IMR-90 (cell line): ENCODE measurements around the gene TMCC1. TPM values are rescaled to one million over a fixed set of nuclear protein-coding genes. Genes with fewer than 3 reads are reported as not detected.
A peak's percentile ranks its signal among the peaks of the same experiment; 100 is the strongest.

ENCODE experiments used
- ATAC-seq: fragments of 200-7000 bp; cut with Tn5 transposase; 2 replicates; pipeline ENCODE4 v1.9.1; 2020; ENCODE audit warnings: low read depth, mild to moderate bottlenecking, moderate library complexity
- BruUV-seq: library from RNA; stranded (reverse); fragments of 400-500 nt; replicated peaks from 2 replicates; lab custom pipeline; 2021; lab: Mats Ljungman, UMichigan
- CTCF ChIA-PET: fragments of 300-600 bp; formaldehyde crosslinking; extraction: SDS; loops from one replicate; lab custom pipeline; 2021; ENCODE audit warnings: antibody characterized with exemption; lab: Yijun Ruan, JAX
- POLR2A ChIA-PET: fragments of 300-600 bp; sonication (Branson Sonifier 250); formaldehyde crosslinking; loops from one replicate; lab custom pipeline; 2022; ENCODE audit warnings: antibody characterized with exemption; ENCODE audit not compliant: unreplicated experiment; lab: Charles Lee
- DNase-seq: peaks from one replicate; pipeline ENCODE4 v3.0.0; 2013
- H2AFZ ChIP-seq: replicated peaks from 2 replicates; pipeline ENCODE3; 2013; ENCODE audit warnings: low read length, mild to moderate bottlenecking; ENCODE audit not compliant: poor library complexity
- H2AK5ac ChIP-seq: 2 replicates; pipeline ENCODE4 v1.6.1; 2013; ENCODE audit warnings: low read depth, low read length, inconsistent platforms
- H2AK9ac ChIP-seq: replicated peaks from 2 replicates; pipeline ENCODE3; 2013; ENCODE audit warnings: mild to moderate bottlenecking, low read depth, low read length, moderate library complexity; ENCODE audit not compliant: poor library complexity
- H2BK120ac ChIP-seq: 2 replicates; pipeline ENCODE4 v1.6.1; 2013; ENCODE audit warnings: low read depth, low read length, inconsistent platforms
- H2BK15ac ChIP-seq: 3 replicates; pipeline ENCODE4 v1.6.1; 2013; ENCODE audit warnings: low read depth, low read length, inconsistent platforms
- H2BK20ac ChIP-seq: 2 replicates; pipeline ENCODE4 v1.6.1; 2013; ENCODE audit warnings: low read depth, mild to moderate bottlenecking, inconsistent platforms, low read length, moderate library complexity
- H2BK5ac ChIP-seq: 2 replicates; pipeline ENCODE4 v1.6.1; 2013; ENCODE audit warnings: mild to moderate bottlenecking, low read depth, low read length, inconsistent platforms; ENCODE audit not compliant: poor library complexity, severe bottlenecking
- H3K14ac ChIP-seq: replicated peaks from 2 replicates; pipeline ENCODE4 v1.6.1; 2013; ENCODE audit warnings: low read depth, low read length, inconsistent platforms
- H3K18ac ChIP-seq: 2 replicates; pipeline ENCODE4 v1.6.1; 2013; ENCODE audit warnings: low read depth, low read length, control low read depth
- H3K23ac ChIP-seq: 2 replicates; pipeline ENCODE4 v1.6.1; 2013; ENCODE audit warnings: low read depth, low read length, inconsistent platforms
- H3K27ac ChIP-seq: 2 replicates; pipeline ENCODE4 v1.5.1; 2013; ENCODE audit warnings: mild to moderate bottlenecking, control low read depth, low read length; ENCODE audit not compliant: insufficient read depth
- H3K27me3 ChIP-seq: 2 replicates; pipeline ENCODE4 v1.6.1; 2013; ENCODE audit warnings: low read length; ENCODE audit not compliant: control insufficient read depth, insufficient read depth
- H3K36me3 ChIP-seq: 2 replicates; pipeline ENCODE4 v1.6.1; 2013; ENCODE audit warnings: low read length, mixed read lengths; ENCODE audit not compliant: control insufficient read depth, insufficient read depth
- H3K4ac ChIP-seq: 2 replicates; pipeline ENCODE4 v1.6.1; 2013; ENCODE audit warnings: low read depth, low read length, inconsistent platforms
- H3K4me1 ChIP-seq: 2 replicates; pipeline ENCODE4 v1.6.1; 2013; ENCODE audit warnings: low read length, mixed read lengths; ENCODE audit not compliant: control insufficient read depth, insufficient read depth
- H3K4me2 ChIP-seq: 2 replicates; pipeline ENCODE4 v1.6.1; 2013; ENCODE audit warnings: low read depth, mild to moderate bottlenecking, control low read depth, low read length, moderate library complexity
- H3K4me3 ChIP-seq: 2 replicates; pipeline ENCODE4 v1.5.1; 2013; ENCODE audit warnings: low read depth, mild to moderate bottlenecking, control low read depth, low read length, moderate library complexity; ENCODE audit not compliant: insufficient read depth
- H3K56ac ChIP-seq: 2 replicates; pipeline ENCODE4 v1.6.1; 2013; ENCODE audit warnings: low read length, inconsistent platforms; ENCODE audit not compliant: insufficient read depth; ENCODE audit errors: extremely low read depth
- H3K79me1 ChIP-seq, 2 experiments: 2 replicates each; pipeline ENCODE4 v1.6.1; 2013; ENCODE audit warnings: low read length in 2 of 2, inconsistent platforms in 1 of 2, low read depth in 1 of 2
- H3K9ac ChIP-seq: 2 replicates; pipeline ENCODE4 v1.6.1; 2013; ENCODE audit warnings: low read depth, low read length, control low read depth
- H3K9me1 ChIP-seq: 2 replicates; pipeline ENCODE4 v1.6.1; 2013; ENCODE audit warnings: low read length, inconsistent platforms; ENCODE audit not compliant: insufficient read depth
- H3K9me3 ChIP-seq: 2 replicates; pipeline ENCODE4 v1.6.1; 2013; ENCODE audit warnings: low read length; ENCODE audit not compliant: control insufficient read depth, insufficient read depth
- H4K20me1 ChIP-seq: 2 replicates; pipeline ENCODE4 v1.6.1; 2013; ENCODE audit warnings: low read length, inconsistent platforms; ENCODE audit not compliant: insufficient read depth
- H4K5ac ChIP-seq: 2 replicates; pipeline ENCODE4 v1.6.1; 2013; ENCODE audit warnings: mild to moderate bottlenecking, low read depth, low read length, control low read depth
- H4K8ac ChIP-seq, 2 experiments: 2 replicates each; pipeline ENCODE4 v1.6.1; 2013; ENCODE audit warnings: low read depth in 2 of 2, low read length in 2 of 2, control low read depth in 1 of 2, inconsistent platforms in 1 of 2
- H4K91ac ChIP-seq: 2 replicates; pipeline ENCODE4 v1.6.1; 2013; ENCODE audit warnings: low read depth, low read length, inconsistent platforms; ENCODE audit not compliant: insufficient read depth
- BHLHE40 ChIP-seq: fragments of 150-350 bp; IDR thresholded peaks from 2 replicates; pipeline ENCODE4 v1.6.1; 2016; ENCODE audit warnings: mild to moderate bottlenecking, low read depth, low read length
- CEBPB ChIP-seq: IDR thresholded peaks from 2 replicates; pipeline ENCODE4 v1.6.1; 2012; ENCODE audit warnings: low read depth, low read length, improper control_type of control experiment
- CHD1 ChIP-seq: IDR thresholded peaks from 2 replicates; pipeline ENCODE4 v1.6.1; 2012; ENCODE audit warnings: low read depth, low read length, improper control_type of control experiment
- ELK1 ChIP-seq: fragments of 150-350 bp; IDR thresholded peaks from 2 replicates; pipeline ENCODE4 v1.6.1; 2016; ENCODE audit warnings: low read depth, mild to moderate bottlenecking, low read length, moderate library complexity, borderline replicate concordance
- FOS ChIP-seq: fragments of 150-350 bp; IDR thresholded peaks from 2 replicates; pipeline ENCODE4 v1.6.1; 2016; ENCODE audit warnings: low read depth, low read length
- MAFK ChIP-seq: IDR thresholded peaks from 2 replicates; pipeline ENCODE4 v1.6.1; 2012; ENCODE audit warnings: low read depth, low read length, improper control_type of control experiment
- MAZ ChIP-seq: IDR thresholded peaks from 2 replicates; pipeline ENCODE4 v1.6.1; 2012; ENCODE audit warnings: low read depth, mild to moderate bottlenecking, low read length, improper control_type of control experiment, moderate library complexity, borderline replicate concordance
- MXI1 ChIP-seq: IDR thresholded peaks from 2 replicates; pipeline ENCODE4 v1.6.1; 2012; ENCODE audit warnings: low read depth, mild to moderate bottlenecking, low read length, moderate library complexity, borderline replicate concordance
- NFE2L2 ChIP-seq: fragments of 150-350 bp; IDR thresholded peaks from 2 replicates; pipeline ENCODE4 v1.6.1; 2016; ENCODE audit warnings: low read depth, mild to moderate bottlenecking, low read length
- POLR2A ChIP-seq: IDR thresholded peaks from 2 replicates; pipeline ENCODE4 v1.6.1; 2012; ENCODE audit warnings: mild to moderate bottlenecking, low read depth, low read length
- RAD21 ChIP-seq: IDR thresholded peaks from 2 replicates; pipeline ENCODE4 v1.6.1; 2012; ENCODE audit warnings: low read length, improper control_type of control experiment
- RCOR1 ChIP-seq: IDR thresholded peaks from 2 replicates; pipeline ENCODE4 v1.6.1; 2012; ENCODE audit warnings: mild to moderate bottlenecking, low read length, improper control_type of control experiment; ENCODE audit not compliant: insufficient replicate concordance
- RFX5 ChIP-seq: IDR thresholded peaks from 2 replicates; pipeline ENCODE4 v1.8.0; 2012; ENCODE audit warnings: low read depth, mild to moderate bottlenecking, low read length, moderate library complexity
- SMC3 ChIP-seq: fragments of 150-350 bp; IDR thresholded peaks from 2 replicates; pipeline ENCODE4 v1.6.1; 2016; ENCODE audit warnings: low read depth, mild to moderate bottlenecking, antibody characterized with exemption, low read length, moderate library complexity
- USF2 ChIP-seq: fragments of 150-350 bp; IDR thresholded peaks from 2 replicates; pipeline ENCODE4 v1.6.1; 2017; ENCODE audit warnings: mild to moderate bottlenecking, antibody characterized with exemption, low read length, low read depth
- WGBS, 2 experiments: methylation state at CpG; one replicate each; pipeline versions ENCODE4 v1.1.5 to v1.1.7; 2013; ENCODE audit warnings: missing lambda C conversion rate in 2 of 2; ENCODE audit not compliant: insufficient read length in 1 of 2; ENCODE audit errors: extremely low coverage in 2 of 2; 5-methylcytosine and 5-hydroxymethylcytosine counted together
- dilution Hi-C: fragments of 300-500 bp; cut with HindIII; formaldehyde crosslinking; loops from one replicate; pipeline ENCODE4 v1.14.3; 2018; ENCODE audit warnings: low sequenced_read_pairs; ENCODE audit not compliant: unreplicated experiment
- in situ Hi-C: fragments of 300-500 bp; cut with MboI; formaldehyde crosslinking; loops from 3 replicates; pipeline ENCODE4 v1.14.3; 2019; ENCODE audit warnings: low sequenced_read_pairs, inconsistent platforms, mixed read lengths
- intact Hi-C: fragments of 100-400 bp; cut with micrococcal nuclease; formaldehyde crosslinking; loops from 2 replicates; pipeline ENCODE4 v1.10.0; 2022
- polyA plus RNA-seq, 3 experiments: library from polyadenylated mRNA; depleted of rRNA; stranded (reverse); fragments of >200 nt; gene quantifications; 2 replicates each; pipeline ENCODE4 v1.2.3, GENCODE V29; 2012; ENCODE audit warnings: low replicate concordance in 1 of 3
- total RNA-seq: library from RNA; depleted of rRNA; stranded (reverse); fragments of >200 nt; gene quantifications from 2 replicates; pipeline ENCODE4 v1.2.3, GENCODE V29; 2012
- TF ChIP-seq, protein P1 (sequence below): conservative IDR thresholded peaks from 2 replicates; pipeline ENCODE4 v1.5.1; 2012; ENCODE audit warnings: mild to moderate bottlenecking, low read depth, low read length, improper control_type of control experiment

TMCC1 gene
- total and polyA plus RNA-seq, 2 of the 4 experiments (the other 2 are of a cell fraction): 5.0 to 7.3 TPM

- intact Hi-C loops: no loop called here
- ATAC-seq: no peak
- no peaks in the 10 kb centered on the region for H3K9me3 ChIP-seq
- CTCF ChIA-PET: no interaction called here
- peaks cover 9% of the 10 kb centered on the region for H4K20me1 ChIP-seq
- H3K23ac ChIP-seq: no peak overlapping the region
- H3K36me3 ChIP-seq: no peaks in the 10 kb centered on the region
- H3K56ac ChIP-seq: no peak overlapping the region
- H2AFZ ChIP-seq: no peak overlapping the region
- peak overlapping the region; percentile 39 for H2BK5ac ChIP-seq
- H2BK15ac ChIP-seq: no peak overlapping the region; the same call in 2 of the 3 replicates
- in situ Hi-C loops: loop anchor here (25.0 kb wide), 1 partner anchor 222 kb away; no protein-coding TSS in a partner anchor
- H2AK5ac ChIP-seq: peak overlapping the region; percentile 64
- BruUV-seq: no TSS peak
- no peak overlapping the region; the same call in 1 of the 2 replicates for H3K4ac ChIP-seq
- POLR2A ChIA-PET: no interaction called here
- H2BK120ac ChIP-seq: no peak overlapping the region
- no peak overlapping the region for H2AK9ac ChIP-seq
- no peak overlapping the region for H3K27ac ChIP-seq
- no peak overlapping the region for H3K4me3 ChIP-seq
- H3K9ac ChIP-seq: no peak overlapping the region
- H3K79me1 ChIP-seq: peaks cover 2 to 3% of the 10 kb centered on the region in 2 experiments; a peak in 3 of 4 replicates
- no peaks in the 10 kb centered on the region for H3K27me3 ChIP-seq
- peak; percentile 61 for DNase-seq
- no peak overlapping the region for H3K14ac ChIP-seq
- no peak overlapping the region for H3K4me2 ChIP-seq
- H2BK20ac ChIP-seq: no peak overlapping the region
- dilution Hi-C loops: no loop called here
- no peak overlapping the region for H4K5ac ChIP-seq
- H4K8ac ChIP-seq: no peak overlapping the region
- TF ChIP-seq USF2: no peak
- no peak for TF ChIP-seq FOS
- no peak for TF ChIP-seq RAD21
- TF ChIP-seq CEBPB: no peak
- TF ChIP-seq, protein P1, sequence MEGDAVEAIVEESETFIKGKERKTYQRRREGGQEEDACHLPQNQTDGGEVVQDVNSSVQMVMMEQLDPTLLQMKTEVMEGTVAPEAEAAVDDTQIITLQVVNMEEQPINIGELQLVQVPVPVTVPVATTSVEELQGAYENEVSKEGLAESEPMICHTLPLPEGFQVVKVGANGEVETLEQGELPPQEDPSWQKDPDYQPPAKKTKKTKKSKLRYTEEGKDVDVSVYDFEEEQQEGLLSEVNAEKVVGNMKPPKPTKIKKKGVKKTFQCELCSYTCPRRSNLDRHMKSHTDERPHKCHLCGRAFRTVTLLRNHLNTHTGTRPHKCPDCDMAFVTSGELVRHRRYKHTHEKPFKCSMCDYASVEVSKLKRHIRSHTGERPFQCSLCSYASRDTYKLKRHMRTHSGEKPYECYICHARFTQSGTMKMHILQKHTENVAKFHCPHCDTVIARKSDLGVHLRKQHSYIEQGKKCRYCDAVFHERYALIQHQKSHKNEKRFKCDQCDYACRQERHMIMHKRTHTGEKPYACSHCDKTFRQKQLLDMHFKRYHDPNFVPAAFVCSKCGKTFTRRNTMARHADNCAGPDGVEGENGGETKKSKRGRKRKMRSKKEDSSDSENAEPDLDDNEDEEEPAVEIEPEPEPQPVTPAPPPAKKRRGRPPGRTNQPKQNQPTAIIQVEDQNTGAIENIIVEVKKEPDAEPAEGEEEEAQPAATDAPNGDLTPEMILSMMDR: no peak
- no peak for TF ChIP-seq CHD1
- no peak for TF ChIP-seq MXI1
- TF ChIP-seq RFX5: no peak
- no peak for TF ChIP-seq SMC3
- TF ChIP-seq NFE2L2: no peak
- no peak for TF ChIP-seq MAFK
- no peak for TF ChIP-seq ELK1
- TF ChIP-seq POLR2A: no peak
- TF ChIP-seq RCOR1: no peak
- TF ChIP-seq BHLHE40: no peak
- no peak for TF ChIP-seq MAZ
- peaks cover 19% of the 10 kb centered on the region for H3K4me1 ChIP-seq
- no peak overlapping the region for H3K18ac ChIP-seq
- peaks cover 12% of the 10 kb centered on the region for H3K9me1 ChIP-seq
- H4K91ac ChIP-seq: no peak overlapping the region; the same call in 1 of the 2 replicates
- WGBS, 2 experiments: 19% methylated on average over 3 of the region's 3 CpGs; no CpG with 5 or more reads in 1 of the 2 experiments
Observed at GRCh38 chr3:129609591-129610182, 283.8 kb downstream of the TMCC1 start.
